K562 treated with DMSO at 1 percent for 24 hours (cell line): Measurements from ENCODE around the gene C1QTNF6. TPM values are rescaled to one million over a fixed set of nuclear protein-coding genes. Genes with fewer than 3 reads are reported as not detected.

Experiments
- total RNA-seq: library from RNA; unstranded; fragments of 300-600 nt; gene quantifications from 2 replicates; pipeline ENCODE4 v1.2.3, GENCODE V29; 2022; ENCODE audit warnings: low read depth; ENCODE audit not compliant: insufficient read depth

The C1QTNF6 gene
- total RNA-seq = 1.5 and 2.2 TPM in 2 replicates

DNA sequence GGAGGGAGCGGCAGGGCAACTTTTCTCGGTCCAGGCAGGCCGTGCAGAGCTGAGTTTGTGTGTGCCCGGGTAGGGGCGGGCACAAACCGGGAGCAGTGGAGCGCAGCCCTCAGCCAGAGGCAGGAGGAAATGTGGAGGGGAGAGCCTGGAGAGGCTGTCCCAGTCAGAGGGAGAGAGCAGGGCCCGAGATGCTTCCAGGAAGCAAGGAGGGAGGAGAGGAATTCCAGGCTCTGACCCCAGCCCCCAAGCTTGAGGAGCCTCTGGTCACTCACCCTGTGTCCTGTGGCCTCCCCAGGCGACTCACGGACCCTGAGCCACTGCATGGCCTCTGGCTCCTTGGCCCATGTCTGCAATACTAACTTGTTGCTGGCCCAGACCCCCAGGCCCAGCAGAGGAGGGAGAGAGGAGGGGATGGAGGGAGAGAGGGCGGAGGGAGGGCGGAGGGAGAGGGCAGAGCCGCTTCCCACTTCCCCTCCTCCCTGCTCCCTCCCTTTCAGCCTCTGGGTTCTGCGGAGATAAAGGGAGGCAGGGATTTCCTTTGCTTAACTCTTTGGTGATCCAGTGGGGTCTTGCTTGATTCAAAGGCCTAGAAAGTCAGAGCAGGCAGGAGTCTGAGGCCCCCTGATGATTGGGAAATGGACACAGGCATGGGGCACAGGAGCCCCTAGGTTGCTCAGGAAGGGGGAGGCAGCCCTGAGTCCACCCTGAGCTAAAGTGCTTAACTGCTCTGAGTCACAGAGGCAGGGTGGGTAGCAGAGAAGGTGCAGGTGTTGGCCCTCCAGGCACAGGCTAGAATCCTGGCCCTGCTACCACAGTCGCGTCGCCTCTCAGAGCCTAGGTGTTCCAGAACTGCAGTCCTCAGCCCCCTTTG lies at the start of gene C1QTNF6:
TSS of gene C1QTNF6 (minus strand) at position 357 of the 871 bp plus-strand sequence. CDS start at position 323, 34 bp downstream.

DNA sequence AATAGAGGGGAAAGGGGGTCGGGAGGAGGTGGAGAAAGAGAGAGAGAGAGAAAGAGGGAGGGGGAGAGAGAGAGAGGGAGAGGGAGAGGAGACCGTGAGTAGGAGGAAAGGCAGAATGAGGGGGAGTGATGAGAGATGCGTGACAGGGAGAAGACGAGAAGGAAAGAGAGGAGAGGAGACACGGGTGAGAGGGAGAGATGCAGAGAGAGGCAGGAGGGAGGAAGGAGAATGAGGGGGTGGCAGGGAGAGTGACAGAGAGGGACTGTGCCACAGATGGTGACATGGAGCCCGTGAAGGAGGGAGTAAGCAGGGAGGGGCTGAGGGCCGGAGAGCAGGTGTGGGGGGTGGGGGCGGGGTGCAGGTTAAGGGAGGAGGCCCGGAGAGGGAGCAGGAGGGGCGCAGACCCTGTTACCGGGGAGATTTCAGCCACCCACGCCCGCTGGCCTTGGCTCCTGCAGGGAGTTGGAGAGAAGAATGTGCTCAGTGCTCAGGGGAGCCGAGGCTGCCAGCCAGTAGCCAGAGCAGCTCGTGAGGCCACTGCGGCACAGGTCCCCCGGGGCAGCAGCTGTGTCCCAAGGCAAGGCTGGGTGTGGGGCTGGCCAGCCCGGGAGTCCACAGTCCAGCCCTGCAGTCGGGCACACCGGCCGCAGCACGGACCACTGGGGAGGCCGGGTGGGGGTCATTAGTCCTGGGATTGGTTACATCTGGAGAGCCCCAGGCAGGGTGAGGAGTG lies 24.3 kb upstream of the C1QTNF6 start, which contains the start of gene SSTR3:
TSS of gene SSTR3 (minus strand) at position 304 of the 733 bp plus-strand sequence. CDS start 4,674 bp downstream, outside the sequence.

Other genes with a start within 250 kb of the C1QTNF6 start
- 71.7 and 74.7 TPM in 2 replicates for gene TST, start 168.8 kb downstream of the C1QTNF6 start, total RNA-seq
- gene MPST, start 168.5 kb downstream of the C1QTNF6 start, total RNA-seq = 165 and 187 TPM in 2 replicates
- gene KCTD17, start 136.5 kb downstream of the C1QTNF6 start, total RNA-seq = 0.74 and 2.4 TPM in 2 replicates
- gene TMPRSS6, start 78.5 kb downstream of the C1QTNF6 start, total RNA-seq = not detected in 2 replicates
- 0.51 and 0.88 TPM in 2 replicates for gene IL2RB, start 38.3 kb downstream of the C1QTNF6 start, total RNA-seq
- gene SSTR3, start 24.2 kb upstream of the C1QTNF6 start, total RNA-seq = not detected in 2 replicates
- gene RAC2, start 56.0 kb upstream of the C1QTNF6 start, total RNA-seq = 420 and 433 TPM in 2 replicates
- 0.45 and 0.83 TPM in 2 replicates for gene CYTH4, start 94.3 kb upstream of the C1QTNF6 start, total RNA-seq
- gene ELFN2, start 239.2 kb upstream of the C1QTNF6 start, total RNA-seq = not detected in 2 replicates